Skeletal muscle tissue (tissue), 4 donors: Measurements from ENCODE around the gene ZBTB32. TPM values are rescaled to one million over a fixed set of nuclear protein-coding genes. Genes with fewer than 3 reads are reported as not detected.

Experiments
- H3K27ac ChIP-seq: one replicate; pipeline ENCODE4 v1.7.0; 2013; ENCODE audit warnings: mild to moderate bottlenecking, low read depth, low read length, inconsistent platforms
- H3K27me3 ChIP-seq, 3 donors: one replicate each; pipeline ENCODE4 v1.7.0; 2013; ENCODE audit warnings: low read length in 3 of 3; ENCODE audit not compliant: control insufficient read depth in 3 of 3, insufficient read depth in 3 of 3
- H3K36me3 ChIP-seq, 3 donors: one replicate each; pipeline ENCODE4 v1.7.0; 2013; ENCODE audit warnings: low read length in 3 of 3; ENCODE audit not compliant: control insufficient read depth in 3 of 3, insufficient read depth in 3 of 3
- H3K4me1 ChIP-seq, 3 donors: one replicate each; pipeline ENCODE4 v1.7.0; 2013; ENCODE audit warnings: low read length in 3 of 3, mild to moderate bottlenecking in 3 of 3; ENCODE audit not compliant: control insufficient read depth in 3 of 3, insufficient read depth in 3 of 3
- H3K4me3 ChIP-seq, 3 donors: one replicate each; pipeline ENCODE4 v1.7.0; 2013; ENCODE audit warnings: low read length in 3 of 3
- H3K9ac ChIP-seq, 3 donors: one replicate each; pipeline ENCODE4 v1.7.0; 2013; ENCODE audit warnings: low read length in 3 of 3, mild to moderate bottlenecking in 3 of 3, moderate library complexity in 2 of 3, low read depth in 1 of 3
- H3K9me3 ChIP-seq, 3 donors: one replicate each; pipeline ENCODE4 v1.7.0; 2013; ENCODE audit warnings: low read length in 3 of 3; ENCODE audit not compliant: control insufficient read depth in 3 of 3
- total RNA-seq: library from RNA; depleted of rRNA; stranded (reverse); fragments of >200 nt; gene quantifications from one replicate; pipeline ENCODE4 v1.2.3, GENCODE V29; 2014
- donor health status: Osteomylitis.

The ZBTB32 gene
- total RNA-seq, 1 donor from 2014 or later = not detected

DNA sequence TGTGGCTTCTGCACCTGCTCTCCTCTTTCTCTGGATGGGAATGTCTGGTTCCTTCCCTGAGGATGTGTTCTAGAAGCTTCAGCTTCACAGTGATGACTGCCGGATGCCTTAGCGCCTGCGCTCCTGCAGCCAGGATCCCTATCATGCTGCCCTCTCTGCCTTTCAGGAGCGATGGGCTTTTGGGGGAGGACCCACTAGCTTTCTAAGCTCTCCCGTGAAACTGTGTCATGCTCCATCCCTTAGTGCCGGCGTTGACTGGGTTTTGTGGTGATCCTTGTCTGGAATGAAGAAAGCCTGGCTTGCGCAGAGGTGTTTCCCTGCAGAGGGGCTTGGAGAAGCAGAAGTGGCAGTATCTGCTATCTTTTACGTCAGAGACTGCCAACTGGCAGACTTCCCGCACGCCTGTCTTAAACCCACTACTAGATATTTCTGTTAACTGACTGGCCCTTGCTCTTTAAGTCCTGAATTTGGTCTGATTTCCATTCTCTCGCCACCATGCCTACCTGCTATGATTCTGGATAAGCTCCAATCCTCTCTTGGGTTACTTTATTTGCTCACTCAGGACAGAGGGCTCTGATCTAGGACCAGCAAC lies 9.6 kb downstream of the ZBTB32 start:
- peaks cover 0 to 6% (median 0%) of the 10 kb centered on the region in 3 donors for H3K27me3 ChIP-seq
- no peaks in the 10 kb centered on the region for H3K36me3 ChIP-seq
- H3K9me3 ChIP-seq = no peaks in the 10 kb centered on the region
- H3K9ac ChIP-seq = no peak overlapping the region
- H3K4me3 ChIP-seq = no peak overlapping the region
- peaks cover 19 to 27% (median 19%) of the 10 kb centered on the region in 3 donors for H3K4me1 ChIP-seq
- H3K27ac ChIP-seq = no peak overlapping the region

DNA sequence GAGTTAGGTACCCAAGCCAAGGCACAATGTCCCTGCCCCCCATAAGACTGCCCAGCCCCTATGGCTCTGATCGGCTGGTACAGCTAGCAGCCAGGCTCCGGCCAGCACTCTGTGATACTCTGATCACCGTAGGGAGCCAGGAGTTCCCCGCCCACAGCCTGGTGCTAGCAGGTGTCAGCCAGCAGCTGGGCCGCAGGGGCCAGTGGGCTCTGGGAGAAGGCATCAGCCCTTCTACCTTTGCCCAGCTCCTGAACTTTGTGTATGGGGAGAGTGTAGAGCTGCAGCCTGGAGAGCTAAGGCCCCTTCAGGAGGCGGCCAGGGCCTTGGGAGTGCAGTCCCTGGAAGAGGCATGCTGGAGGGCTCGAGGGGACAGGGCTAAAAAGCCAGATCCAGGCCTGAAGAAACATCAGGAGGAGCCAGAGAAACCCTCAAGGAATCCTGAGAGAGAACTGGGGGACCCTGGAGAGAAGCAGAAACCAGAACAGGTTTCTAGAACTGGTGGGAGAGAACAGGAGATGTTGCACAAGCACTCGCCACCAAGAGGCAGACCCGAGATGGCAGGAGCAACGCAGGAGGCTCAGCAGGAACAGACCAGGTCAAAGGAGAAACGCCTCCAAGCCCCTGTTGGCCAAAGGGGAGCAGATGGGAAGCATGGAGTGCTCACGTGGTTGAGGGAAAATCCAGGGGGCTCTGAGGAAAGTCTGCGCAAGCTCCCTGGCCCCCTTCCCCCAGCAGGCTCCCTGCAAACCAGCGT lies 10.4 kb downstream of the ZBTB32 start:
- H3K27me3 ChIP-seq = peaks cover 0 to 3% (median 0%) of the 10 kb centered on the region in 3 donors
- peaks cover 26 to 34% (median 26%) of the 10 kb centered on the region in 3 donors for H3K4me1 ChIP-seq
- no peak overlapping the region for H3K9ac ChIP-seq
- no peak overlapping the region for H3K27ac ChIP-seq
- peaks cover 0 to 5% (median under 1%) of the 10 kb centered on the region in 3 donors for H3K36me3 ChIP-seq
- no peaks in the 10 kb centered on the region for H3K9me3 ChIP-seq
- peak overlapping the region in 1 of 3 donors; percentile 93 for H3K4me3 ChIP-seq

DNA sequence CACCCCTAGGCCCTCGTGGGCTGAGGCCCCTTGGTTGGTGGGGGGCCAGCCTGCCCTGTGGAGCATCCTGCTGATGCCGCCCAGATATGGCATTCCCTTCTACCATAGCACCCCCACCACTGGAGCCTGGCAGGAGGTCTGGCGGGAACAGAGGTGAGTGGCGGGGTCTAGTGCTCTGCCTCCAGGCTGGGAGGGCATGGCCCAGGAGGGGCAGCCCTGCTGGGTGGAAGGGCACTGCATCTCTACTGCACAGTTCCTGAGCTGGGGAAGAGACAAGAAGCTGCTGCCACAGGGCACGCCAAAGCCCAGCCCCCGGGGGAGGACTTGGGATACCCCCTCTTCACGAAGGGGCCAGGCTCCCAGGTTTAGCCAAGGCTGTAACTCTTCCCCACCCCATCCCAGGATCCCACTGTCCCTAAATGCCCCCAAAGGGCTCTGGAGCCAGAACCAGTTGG lies 11.0 kb downstream of the ZBTB32 start:
- H3K27me3 ChIP-seq = peaks cover 0 to 3% (median 0%) of the 10 kb centered on the region in 3 donors
- peak overlapping the region; percentile 80 to 92 (median 83) for H3K9ac ChIP-seq
- H3K27ac ChIP-seq = peak overlapping the region; percentile 72
- H3K36me3 ChIP-seq = peaks cover 4 to 10% (median 5%) of the 10 kb centered on the region in 3 donors
- peak overlapping the region in 1 of 3 donors; percentile 93 for H3K4me3 ChIP-seq
- no peaks in the 10 kb centered on the region for H3K9me3 ChIP-seq
- peaks cover 26 to 34% (median 26%) of the 10 kb centered on the region in 3 donors for H3K4me1 ChIP-seq

DNA sequence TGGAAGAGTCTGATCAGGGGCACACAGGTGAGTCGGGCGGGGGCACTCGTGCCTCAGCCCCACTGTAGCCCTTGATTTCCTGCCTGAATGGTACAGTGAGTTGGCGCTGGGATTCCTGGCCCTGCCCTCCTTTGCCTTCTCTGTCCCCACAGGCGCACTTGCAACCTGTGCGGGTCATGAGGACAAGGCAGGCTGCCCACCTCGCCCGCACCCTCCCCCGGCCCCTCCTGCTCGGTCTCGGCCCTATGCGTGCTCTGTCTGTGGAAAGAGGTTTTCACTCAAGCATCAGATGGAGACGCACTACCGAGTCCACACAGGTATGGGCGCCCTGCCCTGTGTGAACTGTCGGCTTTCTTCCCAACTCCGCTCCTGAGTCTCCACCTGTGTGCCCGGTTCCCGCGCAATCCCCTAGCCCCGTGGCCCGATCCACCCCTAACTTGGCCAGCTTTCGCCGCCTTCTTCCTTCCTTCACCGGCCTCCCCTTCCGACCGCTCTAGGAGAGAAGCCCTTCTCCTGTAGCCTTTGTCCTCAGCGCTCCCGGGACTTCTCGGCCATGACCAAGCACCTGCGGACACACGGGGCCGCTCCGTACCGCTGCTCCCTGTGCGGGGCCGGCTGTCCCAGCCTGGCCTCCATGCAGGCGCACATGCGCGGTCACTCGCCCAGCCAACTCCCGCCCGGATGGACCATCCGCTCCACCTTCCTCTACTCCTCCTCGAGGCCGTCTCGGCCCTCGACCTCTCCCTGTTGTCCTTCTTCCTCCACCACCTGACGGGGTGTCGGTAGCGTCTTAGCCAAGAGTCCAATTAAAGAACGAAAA lies 11.8 kb downstream of the ZBTB32 start:
- H3K4me3 ChIP-seq = peak overlapping the region; percentile 82 to 95 (median 93)
- peak overlapping the region; percentile 80 to 92 (median 83) for H3K9ac ChIP-seq
- no peaks in the 10 kb centered on the region for H3K27me3 ChIP-seq
- H3K4me1 ChIP-seq = peaks cover 26 to 34% (median 26%) of the 10 kb centered on the region in 3 donors
- peak overlapping the region; percentile 72 for H3K27ac ChIP-seq
- peaks cover 4 to 11% (median 6%) of the 10 kb centered on the region in 3 donors for H3K36me3 ChIP-seq
- no peaks in the 10 kb centered on the region for H3K9me3 ChIP-seq

DNA sequence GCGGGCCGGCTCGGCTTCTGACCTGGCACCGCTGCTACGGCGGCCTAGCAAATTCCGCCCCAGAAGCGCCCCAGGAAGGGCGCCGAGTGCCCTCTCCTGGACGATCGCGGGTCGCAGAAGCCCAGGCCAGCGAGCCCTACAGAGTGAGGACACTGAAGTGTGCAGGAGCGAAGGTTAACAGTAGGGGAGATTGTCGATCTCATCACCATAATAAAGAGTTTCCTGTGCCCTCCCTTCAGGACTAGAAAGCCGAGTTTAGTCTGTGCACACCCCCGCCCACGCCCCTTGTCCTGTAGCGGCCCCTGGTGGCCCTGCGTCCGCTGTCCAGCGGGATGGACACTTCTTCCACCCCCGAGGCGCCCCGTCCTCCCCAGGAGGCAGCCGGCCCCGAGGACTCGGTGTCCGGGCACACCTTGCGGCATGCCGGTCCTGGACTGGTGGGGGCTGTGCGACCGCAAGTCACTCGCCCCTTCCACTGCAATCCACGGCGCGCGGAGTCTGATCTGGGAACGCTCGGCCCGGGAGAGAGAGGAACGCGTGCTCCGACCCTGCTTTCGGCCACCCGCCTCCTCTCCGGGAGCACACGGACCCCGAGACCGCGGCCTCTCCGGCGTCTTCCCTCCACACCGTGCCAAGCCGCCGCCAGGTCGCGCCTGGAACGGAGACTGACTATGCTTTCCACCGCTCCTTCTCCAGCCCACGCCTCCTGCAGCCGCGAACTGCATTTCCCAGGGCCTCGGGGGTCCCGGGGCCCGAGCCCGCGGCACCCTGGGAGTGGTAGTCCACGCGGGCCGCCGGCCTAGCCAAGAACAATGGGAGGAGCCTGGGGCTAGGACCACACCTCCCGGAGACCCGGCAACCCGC lies 12.7 kb downstream of the ZBTB32 start:
- Histone ChIP-seq H3K27me3 (no peaks in the 10 kb centered on the region), H3K9ac (peak overlapping the region; percentile 80 to 92 (median 83)), H3K4me1 (peaks cover 26 to 39% (median 26%) of the 10 kb centered on the region in 3 donors), H3K27ac (peak overlapping the region; percentile 72), H3K9me3 (no peaks in the 10 kb centered on the region), H3K36me3 (peaks cover 10 to 16% (median 12%) of the 10 kb centered on the region in 3 donors), H3K4me3 (peak overlapping the region; percentile 82 to 95 (median 93))

DNA sequence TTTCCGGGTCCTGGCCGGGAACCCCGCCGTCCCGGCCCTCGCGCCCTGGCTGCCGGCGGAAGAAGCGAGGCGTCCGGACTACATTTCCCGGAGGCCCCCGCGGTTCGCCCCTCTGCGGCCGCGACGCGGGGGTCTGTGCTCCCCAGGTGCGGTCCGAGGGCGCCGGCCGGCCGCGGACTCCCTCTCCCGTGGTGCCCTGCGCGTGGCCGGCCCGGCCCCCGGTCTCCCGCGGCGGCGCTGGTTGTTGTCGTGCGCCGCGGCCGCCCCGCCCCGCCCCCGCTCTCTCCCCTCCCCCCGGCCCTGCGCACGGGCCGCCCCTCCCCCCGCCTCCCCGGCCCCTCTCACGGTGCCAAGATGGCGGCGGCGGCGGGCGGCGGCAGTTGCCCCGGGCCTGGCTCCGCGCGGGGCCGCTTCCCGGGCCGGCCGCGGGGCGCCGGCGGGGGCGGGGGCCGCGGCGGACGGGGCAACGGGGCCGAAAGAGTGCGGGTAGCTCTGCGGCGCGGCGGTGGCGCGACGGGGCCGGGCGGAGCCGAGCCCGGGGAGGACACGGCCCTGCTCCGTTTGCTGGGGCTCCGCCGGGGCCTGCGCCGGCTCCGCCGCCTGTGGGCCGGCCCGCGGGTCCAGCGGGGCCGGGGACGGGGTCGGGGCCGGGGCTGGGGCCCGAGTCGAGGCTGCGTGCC lies 13.4 kb downstream of the ZBTB32 start, which contains the start of gene KMT2B:
Gene KMT2B (plus strand): TSS at position 339 of the 680 bp plus-strand sequence. CDS start 16 bp downstream, at position 355.
- Histone ChIP-seq H3K4me1 (peaks cover 26 to 39% (median 26%) of the 10 kb centered on the region in 3 donors), H3K9ac (peak within 1 kb of the TSS; percentile 88 to 92 (median 91)), H3K9me3 (no peaks in the 10 kb centered on the region), H3K27me3 (no peaks in the 10 kb centered on the region), H3K4me3 (peak within 1 kb of the TSS; percentile 82 to 95 (median 93)), H3K27ac (peak within 1 kb of the TSS; percentile 72), H3K36me3 (peaks cover 18 to 24% (median 19%) of the 10 kb centered on the region in 3 donors)

DNA sequence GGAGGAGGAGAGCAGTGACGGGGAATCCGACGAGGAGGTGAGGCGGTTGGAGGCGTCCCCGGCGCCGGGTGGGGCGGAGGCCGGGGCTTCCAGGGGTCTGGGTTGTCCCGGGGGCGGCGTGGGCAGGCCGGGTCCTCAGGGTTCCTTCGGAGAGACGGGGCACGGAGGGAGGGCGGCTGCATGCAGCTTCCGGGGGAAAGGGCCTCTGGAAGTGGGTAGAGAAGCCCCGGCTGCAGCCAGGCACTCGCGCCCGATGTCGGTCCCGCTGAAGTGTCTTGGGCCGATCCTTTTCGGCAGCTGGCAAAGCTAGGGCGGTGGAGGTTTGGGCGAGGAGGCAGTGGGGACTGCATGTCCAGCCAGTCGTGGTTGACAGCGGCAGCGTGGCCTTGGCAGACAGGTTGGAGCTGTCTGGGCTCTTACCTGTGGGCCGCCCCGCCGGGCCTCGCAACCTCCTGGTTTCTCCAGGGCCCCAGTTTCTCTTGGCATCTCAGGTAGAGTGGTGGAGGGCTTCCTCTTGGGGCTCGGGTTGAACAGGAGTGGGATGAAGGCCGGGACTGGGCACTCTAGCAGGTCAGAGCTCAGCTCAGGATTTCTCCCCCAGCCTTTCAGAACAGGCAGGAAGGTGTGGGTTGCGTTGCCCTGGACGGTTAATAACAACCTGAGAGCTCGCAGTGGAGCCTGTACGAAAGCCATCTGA lies 14.1 kb downstream of the ZBTB32 start:
- peak overlapping the region; percentile 88 to 91 (median 91) for H3K9ac ChIP-seq
- no peaks in the 10 kb centered on the region for H3K27me3 ChIP-seq
- H3K9me3 ChIP-seq = no peaks in the 10 kb centered on the region
- H3K27ac ChIP-seq = peak overlapping the region; percentile 66
- H3K4me3 ChIP-seq = peak overlapping the region; percentile 79 to 90 (median 88)
- H3K36me3 ChIP-seq = peaks cover 25 to 31% (median 26%) of the 10 kb centered on the region in 3 donors
- peaks cover 26 to 39% (median 26%) of the 10 kb centered on the region in 3 donors for H3K4me1 ChIP-seq

DNA sequence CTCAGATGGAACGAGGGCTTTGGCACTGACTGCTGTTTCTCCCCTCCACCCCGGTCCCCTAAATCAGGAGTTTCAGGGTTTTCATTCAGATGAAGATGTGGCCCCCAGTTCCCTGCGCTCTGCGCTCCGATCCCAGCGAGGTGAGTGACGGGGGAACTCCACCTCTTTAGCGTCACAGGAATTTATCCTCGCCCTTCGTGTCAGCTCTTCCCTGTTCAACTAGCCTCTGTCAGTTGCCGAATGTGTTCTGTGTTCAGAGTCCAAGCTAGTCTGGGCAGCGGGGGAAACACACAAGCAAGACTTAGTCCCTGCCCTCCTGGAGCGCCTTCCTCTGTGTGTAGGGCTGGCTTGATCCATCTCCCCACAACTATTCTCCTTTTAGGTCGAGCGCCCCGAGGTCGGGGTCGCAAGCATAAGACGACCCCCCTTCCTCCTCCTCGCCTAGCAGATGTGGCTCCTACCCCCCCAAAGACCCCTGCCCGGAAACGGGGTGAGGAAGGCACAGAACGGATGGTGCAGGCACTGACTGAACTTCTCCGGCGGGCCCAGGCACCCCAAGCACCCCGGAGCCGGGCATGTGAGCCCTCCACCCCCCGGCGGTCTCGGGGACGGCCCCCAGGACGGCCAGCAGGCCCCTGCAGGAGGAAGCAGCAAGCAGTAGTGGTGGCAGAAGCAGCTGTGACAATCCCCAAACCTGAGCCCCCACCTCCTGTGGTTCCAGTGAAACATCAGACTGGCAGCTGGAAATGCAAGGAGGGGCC lies 15.2 kb downstream of the ZBTB32 start:
- H3K4me1 ChIP-seq = peaks cover 26 to 39% (median 26%) of the 10 kb centered on the region in 3 donors
- H3K9me3 ChIP-seq = no peaks in the 10 kb centered on the region
- H3K27me3 ChIP-seq = no peaks in the 10 kb centered on the region
- peak overlapping the region in 2 of 3 donors; percentile 88 to 91 for H3K9ac ChIP-seq
- H3K27ac ChIP-seq = no peak overlapping the region
- H3K36me3 ChIP-seq = peaks cover 35 to 41% (median 37%) of the 10 kb centered on the region in 3 donors
- H3K4me3 ChIP-seq = peak overlapping the region in 2 of 3 donors; percentile 79 to 90
